T-cell (primary cell): ENCODE data around the gene CLEC4F. TPM values are rescaled to one million over a fixed set of nuclear protein-coding genes. Genes with fewer than 3 reads are reported as not detected.

Experiments
- ATAC-seq, 4 experiments: fragments of 200-7000 bp in 3 of 4; fragments of 150-1000 bp in 1 of 4; cut with Tn5 transposase; replicated peaks in 1 of 4; 1 replicate in 3 of 4; 2 replicates in 1 of 4; pipeline ENCODE4 v1.10.0; 2021; ENCODE audit warnings: moderate library complexity in 3 of 4, mild to moderate bottlenecking in 2 of 4, moderate number of reproducible peaks in 1 of 4
- CTCF ChIA-PET, 2 donors: fragments of 300-600 bp; sonication (Branson Sonifier 250); formaldehyde crosslinking; loops; one replicate each; lab custom pipeline; 2022; ENCODE audit warnings: antibody characterized with exemption in 2 of 2; lab: Charles Lee
- POLR2A ChIA-PET, 2 donors: fragments of 300-600 bp; sonication (Branson Sonifier 250); formaldehyde crosslinking; loops; one replicate each; lab custom pipeline; 2022; ENCODE audit warnings: antibody characterized with exemption in 2 of 2; lab: Charles Lee
- DNase-seq, 35 experiments: peaks; one replicate each; pipeline versions ENCODE4 v3.0.0 to v3.0.0-alpha.2; 2013 to 2023
- H3K27ac ChIP-seq: one replicate; pipeline ENCODE4 v1.5.1; 2013; ENCODE audit warnings: low read length
- H3K27me3 ChIP-seq, 2 experiments: replicated peaks in 1 of 2; 1 replicate in 1 of 2; 2 replicates in 1 of 2; pipeline versions ENCODE4 v1.6.1 to v1.7.0; 2013; ENCODE audit warnings: low read length in 1 of 2, mixed read lengths in 1 of 2; ENCODE audit not compliant: control insufficient read depth in 2 of 2, insufficient read depth in 2 of 2; ENCODE audit errors: extremely low read depth in 1 of 2
- H3K36me3 ChIP-seq, 2 donors: 1 replicate in 1 of 2; 2 replicates in 1 of 2; pipeline versions ENCODE4 v1.6.1 to v1.7.0; 2013; ENCODE audit warnings: low read length in 1 of 2; ENCODE audit not compliant: control insufficient read depth in 2 of 2, insufficient read depth in 1 of 2; ENCODE audit errors: extremely low read depth in 1 of 2
- H3K4me1 ChIP-seq, 2 experiments: 1 replicate in 1 of 2; 2 replicates in 1 of 2; pipeline versions ENCODE4 v1.6.1 to v1.7.0; 2013; ENCODE audit warnings: low read length in 2 of 2, mixed read lengths in 1 of 2; ENCODE audit not compliant: insufficient read depth in 2 of 2, control insufficient read depth in 1 of 2; ENCODE audit errors: extremely low read depth in 1 of 2
- H3K4me3 ChIP-seq, 2 donors: 1 replicate in 1 of 2; 2 replicates in 1 of 2; pipeline versions ENCODE4 v1.5.1 to v1.7.0; 2013; ENCODE audit warnings: mild to moderate bottlenecking in 2 of 2, low read length in 1 of 2, moderate library complexity in 1 of 2; ENCODE audit not compliant: control insufficient read depth in 1 of 2; ENCODE audit errors: extremely low read depth in 1 of 2
- H3K9me3 ChIP-seq: 2 replicates; pipeline ENCODE4 v1.7.0; 2013
- H3K27ac Mint-ChIP-seq, 2 donors: one replicate each; pipeline ENCODE4 v1.8.0; 2020 to 2021; ENCODE audit warnings: mild to moderate bottlenecking in 2 of 2, mixed read lengths in 2 of 2
- H3K27me3 Mint-ChIP-seq, 2 donors: one replicate each; pipeline ENCODE4 v1.8.0; 2021 to 2022; ENCODE audit warnings: mixed read lengths in 2 of 2
- H3K36me3 Mint-ChIP-seq: one replicate; pipeline ENCODE4 v1.8.0; 2021; ENCODE audit warnings: mixed read lengths
- H3K4me1 Mint-ChIP-seq, 3 donors: one replicate each; pipeline ENCODE4 v1.8.0; 2020 to 2022; ENCODE audit warnings: mixed read lengths in 3 of 3, mild to moderate bottlenecking in 1 of 3
- H3K4me3 Mint-ChIP-seq, 3 donors: one replicate each; pipeline ENCODE4 v1.8.0; 2020 to 2022; ENCODE audit warnings: mild to moderate bottlenecking in 3 of 3, mixed read lengths in 3 of 3, moderate library complexity in 3 of 3
- H3K9me3 Mint-ChIP-seq, 3 donors: one replicate each; pipeline ENCODE4 v1.8.0; 2020 to 2022; ENCODE audit warnings: mixed read lengths in 3 of 3
- WGBS: methylation state at CpG from one replicate; pipeline ENCODE4 v1.1.5; 2013; ENCODE audit warnings: missing lambda C conversion rate; ENCODE audit not compliant: insufficient coverage; 5-methylcytosine and 5-hydroxymethylcytosine counted together
- total RNA-seq, 35 experiments: library from RNA in 6 of 35; stranded (reverse) in 6 of 35; fragments of 120-200 nt in 1 of 35; gene quantifications; one replicate each; pipeline versions ENCODE4 v1.2.1 to v1.2.4 and lab custom pipeline; 2013 to 2026

Gene CLEC4F
- total RNA-seq, 5 donors from 2014 or later (not counting 1 experiment from before 2014, with no cell fraction given) = not detected

GRCh38 chr2:70795164-70795995 is 25.0 kb downstream of the CLEC4F start:
- ATAC-seq (no peak), DNase-seq (no peak)
- Mint-ChIP-seq H3K4me1 (peaks cover 0 to 5% (median 2%) of the 10 kb centered on the region in 3 donors), H3K27me3 (peaks cover 36 to 47% of the 10 kb centered on the region in 2 donors), H3K4me3 (no peak overlapping the region), H3K9me3 (peaks cover 0 to 8% (median 2%) of the 10 kb centered on the region in 3 donors), H3K36me3 (no peaks in the 10 kb centered on the region), H3K27ac (no peak overlapping the region)
- H3K27ac ChIP-seq = no peak overlapping the region
- H3K36me3 ChIP-seq = no peaks in the 10 kb centered on the region
- peaks cover 0 to under 1% of the 10 kb centered on the region in 2 experiments for H3K4me1 ChIP-seq
- ChIA-PET CTCF (no interaction called here), POLR2A (no interaction called here)
- no peaks in the 10 kb centered on the region for H3K9me3 ChIP-seq
- no peak overlapping the region for H3K4me3 ChIP-seq
- WGBS = no CpG with 5 or more reads among the region's 4 CpGs
- H3K27me3 ChIP-seq = peaks cover 14 to 22% of the 10 kb centered on the region in 2 experiments

- H3K9me3 Mint-ChIP-seq = no peaks in the 10 kb centered on the region
- H3K27me3 Mint-ChIP-seq = peaks cover 40 to 47% of the 10 kb centered on the region in 2 donors
- peaks cover 17 to 29% of the 10 kb centered on the region in 2 experiments for H3K27me3 ChIP-seq
- peaks cover 10 to 11% (median 10%) of the 10 kb centered on the region in 3 donors for H3K4me1 Mint-ChIP-seq
- ChIA-PET CTCF (no interaction called here), POLR2A (no interaction called here)
- H3K9me3 ChIP-seq = no peaks in the 10 kb centered on the region
- H3K36me3 Mint-ChIP-seq = no peaks in the 10 kb centered on the region
- DNase-seq = no peak
- no peaks in the 10 kb centered on the region for H3K36me3 ChIP-seq
- no peak overlapping the region for H3K27ac ChIP-seq
- no peak overlapping the region for H3K4me3 Mint-ChIP-seq
- H3K27ac Mint-ChIP-seq = no peak overlapping the region
- ATAC-seq = no peak
- no peak overlapping the region for H3K4me3 ChIP-seq
- H3K4me1 ChIP-seq = peaks cover 6 to 11% of the 10 kb centered on the region in 2 experiments
- WGBS = no CpG with 5 or more reads among the region's 2 CpGs
Measured at GRCh38 chr2:70793450-70793849, 26.9 kb downstream of the CLEC4F start.

- Histone ChIP-seq H3K9me3 (no peaks in the 10 kb centered on the region), H3K36me3 (no peaks in the 10 kb centered on the region), H3K27me3 (peaks cover 17 to 25% of the 10 kb centered on the region in 2 experiments), H3K27ac (no peak within 1 kb of the TSS), H3K4me3 (peak within 1 kb of the TSS; percentile 29 to 72), H3K4me1 (peaks cover 6 to 11% of the 10 kb centered on the region in 2 experiments)
- peaks cover 12 to 13% (median 13%) of the 10 kb centered on the region in 3 donors for H3K4me1 Mint-ChIP-seq
- H3K4me3 Mint-ChIP-seq = peak within 1 kb of the TSS; percentile 69 to 78 (median 75)
- H3K27ac Mint-ChIP-seq = no peak within 1 kb of the TSS
- peaks cover 56 to 58% of the 10 kb centered on the region in 2 donors for H3K27me3 Mint-ChIP-seq
- CTCF ChIA-PET = interaction anchor here (0.6 to 1.7 kb wide), 5 partner anchors 42 to 487 kb away, joined by 3 to 15 read pairs (median 5); no protein-coding TSS in a partner anchor
- WGBS = 13% methylated on average over 63 of the region's 69 CpGs
- DNase-seq (peak in 3 of 35 experiments; percentile 1 to 4 (median 3)), ATAC-seq (peak in 2 of 4 experiments; percentile 18 to 30)
- H3K36me3 Mint-ChIP-seq = no peaks in the 10 kb centered on the region
- no peaks in the 10 kb centered on the region for H3K9me3 Mint-ChIP-seq
- POLR2A ChIA-PET = interaction anchor here in 1 of 2 donors (0.6 to 1.2 kb wide), 2 partner anchors 39 to 121 kb away, joined by 3 to 8 read pairs; no protein-coding TSS in a partner anchor
Measured at GRCh38 chr2:70790136-70790828, 30.1 kb downstream of the CLEC4F start, which contains the start of gene FIGLA. Gene FIGLA, minus strand, starts transcription at chr2:70790643. Its CDS starts 5 bp downstream, at chr2:70790638.

GRCh38 chr2:70789304-70790135 is 30.9 kb downstream of the CLEC4F start:
- Mint-ChIP-seq H3K36me3 (no peaks in the 10 kb centered on the region), H3K27ac (no peak overlapping the region), H3K27me3 (peaks cover 56 to 58% of the 10 kb centered on the region in 2 donors), H3K4me1 (peaks cover 14 to 16% (median 14%) of the 10 kb centered on the region in 3 donors), H3K4me3 (peak overlapping the region; percentile 69 to 78 (median 75)), H3K9me3 (no peaks in the 10 kb centered on the region)
- Histone ChIP-seq H3K9me3 (no peaks in the 10 kb centered on the region), H3K27ac (no peak overlapping the region), H3K4me3 (peak overlapping the region; percentile 29 to 72), H3K27me3 (peaks cover 13 to 25% of the 10 kb centered on the region in 2 experiments), H3K4me1 (peaks cover 6 to 11% of the 10 kb centered on the region in 2 experiments), H3K36me3 (no peaks in the 10 kb centered on the region)
- WGBS = 9% methylated on average over 20 of the region's 33 CpGs
- DNase-seq = peak; percentile 17 to 76 (median 52)
- POLR2A ChIA-PET = interaction anchor here in 1 of 2 donors (0.6 to 1.2 kb wide), 2 partner anchors 38 to 120 kb away, joined by 3 to 8 read pairs; no protein-coding TSS in a partner anchor
- CTCF ChIA-PET = interaction anchor here (0.5 to 2.3 kb wide), 10 partner anchors 11 to 1775 kb away, joined by 3 to 6 read pairs (median 4); no protein-coding TSS in a partner anchor
- peak; percentile 64 to 86 (median 78) for ATAC-seq

- Mint-ChIP-seq H3K4me1 (peaks cover 10 to 16% (median 12%) of the 10 kb centered on the region in 3 donors), H3K27ac (no peak overlapping the region), H3K36me3 (no peaks in the 10 kb centered on the region), H3K27me3 (peaks cover 28 to 38% of the 10 kb centered on the region in 2 donors), H3K4me3 (no peak overlapping the region), H3K9me3 (no peaks in the 10 kb centered on the region)
- WGBS = no CpG with 5 or more reads among the region's 7 CpGs
- ATAC-seq (peak; percentile 67 to 77 (median 71)), DNase-seq (peak in 29 of 35 experiments; percentile 9 to 66 (median 32))
- H3K4me1 ChIP-seq = peaks cover 6 to 11% of the 10 kb centered on the region in 2 experiments
- no peaks in the 10 kb centered on the region for H3K36me3 ChIP-seq
- POLR2A ChIA-PET = interaction anchor here in 1 of 2 donors (0.6 kb wide), 1 partner anchor 127 kb away, joined by 3 read pairs; no protein-coding TSS in a partner anchor
- CTCF ChIA-PET = interaction anchor here (0.6 to 1.6 kb wide), 5 partner anchors 17 to 482 kb away, joined by 3 to 5 read pairs (median 4); partner anchors contain the start of gene ADD2 (in 1 of the 2)
- no peak overlapping the region for H3K4me3 ChIP-seq
- H3K9me3 ChIP-seq = no peaks in the 10 kb centered on the region
- H3K27ac ChIP-seq = no peak overlapping the region
- peaks cover 5 to 19% of the 10 kb centered on the region in 2 experiments for H3K27me3 ChIP-seq
Measured at GRCh38 chr2:70785137-70785911, 35.1 kb downstream of the CLEC4F start.
